ENCODE data around the gene PTPRD. TPM values are rescaled to one million over a fixed set of nuclear protein-coding genes. Genes with fewer than 3 reads are reported as not detected.

The PTPRD gene
- total RNA-seq, 4 donors from 2014 or later: 0.72 to 8.0 (median 3.0) TPM

GRCh38 chr9:10594482-10594881, 18.3 kb downstream of the PTPRD start:
- TF ChIP-seq POLR2A (IDR thresholded peaks at IDR 0.05) (no peak), CTCF (IDR thresholded peaks at IDR 0.05) (no peak)
- WGBS, 2 donors: 28 to 45% methylated on average over 3 of the region's 3 CpGs
- no peak for DNase-seq (ENCODE audit: low spot score in 2 of 2)
- H3K4me3 ChIP-seq (ENCODE audit: low read depth, poor library complexity, severe bottlenecking): no peak overlapping the region
- intact Hi-C loops (cut with DNase I; ENCODE audit: low total_unique reads): loop anchor here (5.0 kb wide), 1 partner anchor 133 kb away; no protein-coding TSS in a partner anchor

GRCh38 chr9:10586407-10586806, 26.4 kb downstream of the PTPRD start:
- intact Hi-C loops (cut with DNase I; ENCODE audit: low total_unique reads): no loop called here
- no peak overlapping the region for H3K4me3 ChIP-seq (ENCODE audit: low read depth, poor library complexity, severe bottlenecking)
- no peak for DNase-seq (ENCODE audit: low spot score in 2 of 2)
- WGBS, 2 donors: 56 to 60% methylated on average over 6 of the region's 6 CpGs
- no peak for TF ChIP-seq CTCF (IDR thresholded peaks at IDR 0.05)
- TF ChIP-seq POLR2A (IDR thresholded peaks at IDR 0.05): no peak

- intact Hi-C loops (cut with DNase I; ENCODE audit: low total_unique reads): no loop called here
- no peak overlapping the region for H3K4me3 ChIP-seq (ENCODE audit: low read depth, poor library complexity, severe bottlenecking)
- 80 to 84% methylated on average over 5 of the region's 5 CpGs for whole genome bisulfite sequencing, 2 donors
- DNase-seq (ENCODE audit: low spot score in 2 of 2): no peak
- TF ChIP-seq CTCF (IDR thresholded peaks at IDR 0.05) (no peak), POLR2A (IDR thresholded peaks at IDR 0.05) (no peak)
Measured at GRCh38 chr9:10571699-10572098, 41.1 kb downstream of the PTPRD start.

GRCh38 chr9:10566848-10567247, 46.0 kb downstream of the PTPRD start:
- WGBS, 2 donors: 71 to 92% methylated on average over 1 of the region's 1 CpG

GRCh38 chr9:10562581-10563343, 50.0 kb downstream of the PTPRD start:
- DNase-seq (ENCODE audit: low spot score in 2 of 2): no peak
- intact Hi-C loops (cut with DNase I; ENCODE audit: low total_unique reads): no loop called here

More at GRCh38 chr9:10566848-10567247, 46.0 kb downstream of the PTPRD start:
- no peak for TF ChIP-seq CTCF (IDR thresholded peaks at IDR 0.05)
- no peak for TF ChIP-seq POLR2A (IDR thresholded peaks at IDR 0.05)
- intact Hi-C loops (cut with DNase I; ENCODE audit: low total_unique reads): no loop called here
- no peak for DNase-seq (ENCODE audit: low spot score in 2 of 2)
- no peak overlapping the region for H3K4me3 ChIP-seq (ENCODE audit: low read depth, poor library complexity, severe bottlenecking)

More at GRCh38 chr9:10562581-10563343, 50.0 kb downstream of the PTPRD start:
- TF ChIP-seq CTCF (IDR thresholded peaks at IDR 0.05) (no peak), POLR2A (IDR thresholded peaks at IDR 0.05) (no peak)
- 67 to 70% methylated on average over 1 of the region's 1 CpG for whole genome bisulfite sequencing, 2 donors
- H3K4me3 ChIP-seq (ENCODE audit: low read depth, poor library complexity, severe bottlenecking): no peak overlapping the region
